HG03097 (cell line): ENCODE data around the gene STAP2.
"Not testable (repeated sequence)": the region's sequence is repeated elsewhere in the genome, so short reads cannot be mapped to it uniquely, and the experiment has no call there.

Experiments used
- ATAC-seq: cut with Tn5 transposase; IDR thresholded peaks from one replicate; pipeline ENCODE4 v1.9.1; 2021; ENCODE audit not compliant: unreplicated experiment, low FRiP score

The STAP2 gene

GRCh38 chr19:4303819-4304537 lies 34.6 kb downstream of the STAP2 start:
- ATAC-seq, result no peak

GRCh38 chr19:4302243-4302640 lies 36.4 kb downstream of the STAP2 start, which contains the start of gene TMIGD2:
Gene TMIGD2, minus strand, starts transcription at chr19:4302389. Its CDS starts 4 bp downstream, at chr19:4302385.
- ATAC-seq, result no peak

- no peak for ATAC-seq
Measured at GRCh38 chr19:4301590-4302242, 36.9 kb downstream of the STAP2 start.

GRCh38 chr19:4300589-4300988 lies 38.0 kb downstream of the STAP2 start:
- no peak for ATAC-seq

- no peak for ATAC-seq
Measured at GRCh38 chr19:4298810-4299550, 39.6 kb downstream of the STAP2 start.

GRCh38 chr19:4297901-4298809 lies 40.5 kb downstream of the STAP2 start:
- ATAC-seq, result no peak

GRCh38 chr19:4295972-4296771 lies 42.5 kb downstream of the STAP2 start:
- no peak for ATAC-seq

GRCh38 chr19:4294389-4294788 lies 44.2 kb downstream of the STAP2 start:
- no peak for ATAC-seq

- ATAC-seq, result no peak
Measured at GRCh38 chr19:4292515-4292914, 46.1 kb downstream of the STAP2 start.

- no peak for ATAC-seq
Measured at GRCh38 chr19:4291184-4291732, 47.4 kb downstream of the STAP2 start.

GRCh38 chr19:4288091-4288777 lies 50.4 kb downstream of the STAP2 start:
- no peak for ATAC-seq

GRCh38 chr19:4286141-4286540 lies 52.5 kb downstream of the STAP2 start:
- not testable (repeated sequence) for ATAC-seq

GRCh38 chr19:4284974-4285373 lies 53.7 kb downstream of the STAP2 start:
- ATAC-seq, result no peak

- no peak for ATAC-seq
Measured at GRCh38 chr19:4284176-4284958, 54.3 kb downstream of the STAP2 start.

- ATAC-seq, result no peak
Measured at GRCh38 chr19:4279530-4280422, 58.9 kb downstream of the STAP2 start.

GRCh38 chr19:4279267-4279529 lies 59.4 kb downstream of the STAP2 start:
- ATAC-seq, result no peak
